HepG2 (cell line): ENCODE measurements around the gene UBL3.

ENCODE experiments used
- MAFK ChIP-seq, 2 experiments: IDR thresholded peaks in 1 of 2; conservative IDR thresholded peaks in 1 of 2; 2 replicates each; pipeline ENCODE4 v1.6.1; 2011; ENCODE audit warnings: improper control_type of control experiment in 2 of 2, low read length in 2 of 2
- MXD4 ChIP-seq: IDR thresholded peaks from 2 replicates; pipeline ENCODE4 v1.6.1; 2016; ENCODE audit warnings: mild to moderate bottlenecking, missing biosample characterization, missing genetic modification reagents
- NFYB ChIP-seq: sonication (generic); formaldehyde crosslinking; IDR thresholded peaks from 2 replicates; pipeline ENCODE4 v1.4.0; 2020; ENCODE audit warnings: missing genetic modification reagents
- POLR2AphosphoS5 ChIP-seq: IDR thresholded peaks from 2 replicates; pipeline ENCODE4 v1.6.1; 2012; ENCODE audit warnings: low read depth, low read length
- SMC3 ChIP-seq: IDR thresholded peaks from 2 replicates; pipeline ENCODE4 v1.6.1; 2011; ENCODE audit warnings: low read length, improper control_type of control experiment
- ZNF12 ChIP-seq: sonication (generic); formaldehyde crosslinking; IDR thresholded peaks from 2 replicates; pipeline ENCODE4 v1.5.0; 2020; ENCODE audit warnings: missing genetic modification reagents
- ZNF274 ChIP-seq: sonication (generic); formaldehyde crosslinking; IDR thresholded peaks from 2 replicates; pipeline ENCODE4 v1.5.1; 2020; ENCODE audit warnings: mild to moderate bottlenecking, missing genetic modification reagents
- TF ChIP-seq, protein P1 (sequence below): sonication (generic); formaldehyde crosslinking; conservative IDR thresholded peaks from 2 replicates; pipeline ENCODE4 v1.4.0; 2020; ENCODE audit warnings: missing genetic modification reagents
- TF ChIP-seq, protein P2 (sequence below): sonication (generic); formaldehyde crosslinking; IDR thresholded peaks from 2 replicates; pipeline ENCODE4 v1.4.0; 2020; ENCODE audit warnings: low read depth, mild to moderate bottlenecking, missing genetic modification reagents
- TF ChIP-seq, protein P3 (sequence below): IDR thresholded peaks from 2 replicates; pipeline ENCODE4 v1.6.1; 2016; ENCODE audit warnings: low read depth, missing genetic modification reagents, missing compliant biosample characterization

DNA sequence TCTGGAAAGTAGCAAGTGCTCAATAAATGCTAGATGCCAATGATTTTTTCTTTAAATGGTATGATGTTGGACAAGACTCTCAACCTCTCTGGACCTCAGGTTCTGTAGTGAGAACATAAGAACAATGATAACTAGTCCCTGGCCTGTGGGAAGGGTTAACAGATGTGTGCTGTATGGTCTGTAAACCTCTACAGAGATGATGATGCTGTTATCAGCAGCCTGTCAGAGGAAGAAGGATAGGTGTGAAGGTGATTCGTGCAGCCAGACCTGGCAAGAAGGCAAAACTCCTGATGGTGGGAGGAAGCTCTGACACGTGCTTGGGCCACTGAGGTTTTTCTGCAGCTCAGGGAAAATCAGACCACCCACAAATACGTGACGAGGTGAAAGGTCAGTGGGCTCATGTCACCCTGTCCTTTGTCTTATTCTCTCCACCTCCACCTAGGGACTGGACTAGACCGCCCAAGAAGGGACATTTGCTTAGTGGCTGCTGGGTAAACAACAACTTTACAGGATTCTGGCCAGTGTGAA, 36.7 kb upstream of the UBL3 start:
- TF ChIP-seq, protein P1, sequence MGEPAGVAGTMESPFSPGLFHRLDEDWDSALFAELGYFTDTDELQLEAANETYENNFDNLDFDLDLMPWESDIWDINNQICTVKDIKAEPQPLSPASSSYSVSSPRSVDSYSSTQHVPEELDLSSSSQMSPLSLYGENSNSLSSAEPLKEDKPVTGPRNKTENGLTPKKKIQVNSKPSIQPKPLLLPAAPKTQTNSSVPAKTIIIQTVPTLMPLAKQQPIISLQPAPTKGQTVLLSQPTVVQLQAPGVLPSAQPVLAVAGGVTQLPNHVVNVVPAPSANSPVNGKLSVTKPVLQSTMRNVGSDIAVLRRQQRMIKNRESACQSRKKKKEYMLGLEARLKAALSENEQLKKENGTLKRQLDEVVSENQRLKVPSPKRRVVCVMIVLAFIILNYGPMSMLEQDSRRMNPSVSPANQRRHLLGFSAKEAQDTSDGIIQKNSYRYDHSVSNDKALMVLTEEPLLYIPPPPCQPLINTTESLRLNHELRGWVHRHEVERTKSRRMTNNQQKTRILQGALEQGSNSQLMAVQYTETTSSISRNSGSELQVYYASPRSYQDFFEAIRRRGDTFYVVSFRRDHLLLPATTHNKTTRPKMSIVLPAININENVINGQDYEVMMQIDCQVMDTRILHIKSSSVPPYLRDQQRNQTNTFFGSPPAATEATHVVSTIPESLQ (CRISPR knock-in tag) = no peak
- TF ChIP-seq MXD4 (CRISPR knock-in tag) (no peak), NFYB (CRISPR knock-in tag) (no peak), SMC3 (no peak), ZNF274 (CRISPR knock-in tag) (no peak), MAFK (conservative IDR thresholded peaks at IDR 0.05 in 1 of 2, IDR thresholded peaks at IDR 0.05 in 1 of 2; ENCODE audit: low read length in 2 of 2) (no peak), ZNF12 (CRISPR knock-in tag) (no peak), POLR2AphosphoS5 (no peak)
- TF ChIP-seq, protein P2, sequence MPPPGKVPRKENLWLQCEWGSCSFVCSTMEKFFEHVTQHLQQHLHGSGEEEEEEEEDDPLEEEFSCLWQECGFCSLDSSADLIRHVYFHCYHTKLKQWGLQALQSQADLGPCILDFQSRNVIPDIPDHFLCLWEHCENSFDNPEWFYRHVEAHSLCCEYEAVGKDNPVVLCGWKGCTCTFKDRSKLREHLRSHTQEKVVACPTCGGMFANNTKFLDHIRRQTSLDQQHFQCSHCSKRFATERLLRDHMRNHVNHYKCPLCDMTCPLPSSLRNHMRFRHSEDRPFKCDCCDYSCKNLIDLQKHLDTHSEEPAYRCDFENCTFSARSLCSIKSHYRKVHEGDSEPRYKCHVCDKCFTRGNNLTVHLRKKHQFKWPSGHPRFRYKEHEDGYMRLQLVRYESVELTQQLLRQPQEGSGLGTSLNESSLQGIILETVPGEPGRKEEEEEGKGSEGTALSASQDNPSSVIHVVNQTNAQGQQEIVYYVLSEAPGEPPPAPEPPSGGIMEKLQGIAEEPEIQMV (CRISPR knock-in tag) = no peak
- TF ChIP-seq, protein P3, sequence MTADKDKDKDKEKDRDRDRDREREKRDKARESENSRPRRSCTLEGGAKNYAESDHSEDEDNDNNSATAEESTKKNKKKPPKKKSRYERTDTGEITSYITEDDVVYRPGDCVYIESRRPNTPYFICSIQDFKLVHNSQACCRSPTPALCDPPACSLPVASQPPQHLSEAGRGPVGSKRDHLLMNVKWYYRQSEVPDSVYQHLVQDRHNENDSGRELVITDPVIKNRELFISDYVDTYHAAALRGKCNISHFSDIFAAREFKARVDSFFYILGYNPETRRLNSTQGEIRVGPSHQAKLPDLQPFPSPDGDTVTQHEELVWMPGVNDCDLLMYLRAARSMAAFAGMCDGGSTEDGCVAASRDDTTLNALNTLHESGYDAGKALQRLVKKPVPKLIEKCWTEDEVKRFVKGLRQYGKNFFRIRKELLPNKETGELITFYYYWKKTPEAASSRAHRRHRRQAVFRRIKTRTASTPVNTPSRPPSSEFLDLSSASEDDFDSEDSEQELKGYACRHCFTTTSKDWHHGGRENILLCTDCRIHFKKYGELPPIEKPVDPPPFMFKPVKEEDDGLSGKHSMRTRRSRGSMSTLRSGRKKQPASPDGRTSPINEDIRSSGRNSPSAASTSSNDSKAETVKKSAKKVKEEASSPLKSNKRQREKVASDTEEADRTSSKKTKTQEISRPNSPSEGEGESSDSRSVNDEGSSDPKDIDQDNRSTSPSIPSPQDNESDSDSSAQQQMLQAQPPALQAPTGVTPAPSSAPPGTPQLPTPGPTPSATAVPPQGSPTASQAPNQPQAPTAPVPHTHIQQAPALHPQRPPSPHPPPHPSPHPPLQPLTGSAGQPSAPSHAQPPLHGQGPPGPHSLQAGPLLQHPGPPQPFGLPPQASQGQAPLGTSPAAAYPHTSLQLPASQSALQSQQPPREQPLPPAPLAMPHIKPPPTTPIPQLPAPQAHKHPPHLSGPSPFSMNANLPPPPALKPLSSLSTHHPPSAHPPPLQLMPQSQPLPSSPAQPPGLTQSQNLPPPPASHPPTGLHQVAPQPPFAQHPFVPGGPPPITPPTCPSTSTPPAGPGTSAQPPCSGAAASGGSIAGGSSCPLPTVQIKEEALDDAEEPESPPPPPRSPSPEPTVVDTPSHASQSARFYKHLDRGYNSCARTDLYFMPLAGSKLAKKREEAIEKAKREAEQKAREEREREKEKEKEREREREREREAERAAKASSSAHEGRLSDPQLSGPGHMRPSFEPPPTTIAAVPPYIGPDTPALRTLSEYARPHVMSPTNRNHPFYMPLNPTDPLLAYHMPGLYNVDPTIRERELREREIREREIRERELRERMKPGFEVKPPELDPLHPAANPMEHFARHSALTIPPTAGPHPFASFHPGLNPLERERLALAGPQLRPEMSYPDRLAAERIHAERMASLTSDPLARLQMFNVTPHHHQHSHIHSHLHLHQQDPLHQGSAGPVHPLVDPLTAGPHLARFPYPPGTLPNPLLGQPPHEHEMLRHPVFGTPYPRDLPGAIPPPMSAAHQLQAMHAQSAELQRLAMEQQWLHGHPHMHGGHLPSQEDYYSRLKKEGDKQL (CRISPR knock-in tag) = no peak
